Erythroblast (primary cell): Measurements from ENCODE around the gene GPR156.

Source experiments
- GATA1 ChIP-seq: IDR thresholded peaks from 2 replicates; pipeline ENCODE4 v1.6.1; 2011; ENCODE audit warnings: low read depth, mild to moderate bottlenecking, control low read depth, low read length, moderate library complexity
- POLR2A ChIP-seq: IDR thresholded peaks from 2 replicates; pipeline ENCODE4 v1.6.1; 2011; ENCODE audit warnings: mild to moderate bottlenecking, low read length

GRCh38 chr3:120202363-120202762 lies 82.7 kb downstream of the GPR156 start:
- TF ChIP-seq POLR2A, result no peak
- no peak for TF ChIP-seq GATA1
